SIG-M5 treated with dmso at 0.1 percent for 504 hours (cell line): Measurements from ENCODE around the gene PACC1.
"Not testable (repeated sequence)": the region's sequence is repeated elsewhere in the genome, so short reads cannot be mapped to it uniquely, and the experiment has no call there.

Experiments
- DNase-seq: peaks from one replicate; lab custom pipeline; 2025; ENCODE audit not compliant: unreplicated experiment; lab: John Stamatoyannopoulos, UW

PACC1 gene

GRCh38 chr1:212341090-212341489 lies 73.6 kb downstream of the PACC1 start:
- DNase-seq: no peak

GRCh38 chr1:212329105-212329504 lies 85.6 kb downstream of the PACC1 start:
- no peak for DNase-seq

GRCh38 chr1:212328248-212328647 lies 86.4 kb downstream of the PACC1 start:
- DNase-seq: no peak

- DNase-seq: no peak
Measured at GRCh38 chr1:212326541-212326940, 88.1 kb downstream of the PACC1 start.

- no peak for DNase-seq
Measured at GRCh38 chr1:212323066-212323465, 91.6 kb downstream of the PACC1 start.

- not testable (repeated sequence) for DNase-seq
Measured at GRCh38 chr1:212321031-212321430, 93.7 kb downstream of the PACC1 start.

GRCh38 chr1:212317916-212318315 lies 96.8 kb downstream of the PACC1 start:
- no peak for DNase-seq

GRCh38 chr1:212315907-212316306 lies 98.8 kb downstream of the PACC1 start:
- DNase-seq: no peak

GRCh38 chr1:212315184-212315583 lies 99.5 kb downstream of the PACC1 start:
- DNase-seq: no peak
